GM19025 (cell line): ENCODE results near the gene MYO1E.
"Not testable (repeated sequence)": the region's sequence is repeated elsewhere in the genome, so short reads cannot be mapped to it uniquely, and the experiment has no call there.

ENCODE experiments used
- ATAC-seq: cut with Tn5 transposase; IDR thresholded peaks from one replicate; pipeline ENCODE4 v1.9.1; 2021; ENCODE audit warnings: mild to moderate bottlenecking, low read depth, moderate library complexity; ENCODE audit not compliant: unreplicated experiment

The MYO1E gene

DNA sequence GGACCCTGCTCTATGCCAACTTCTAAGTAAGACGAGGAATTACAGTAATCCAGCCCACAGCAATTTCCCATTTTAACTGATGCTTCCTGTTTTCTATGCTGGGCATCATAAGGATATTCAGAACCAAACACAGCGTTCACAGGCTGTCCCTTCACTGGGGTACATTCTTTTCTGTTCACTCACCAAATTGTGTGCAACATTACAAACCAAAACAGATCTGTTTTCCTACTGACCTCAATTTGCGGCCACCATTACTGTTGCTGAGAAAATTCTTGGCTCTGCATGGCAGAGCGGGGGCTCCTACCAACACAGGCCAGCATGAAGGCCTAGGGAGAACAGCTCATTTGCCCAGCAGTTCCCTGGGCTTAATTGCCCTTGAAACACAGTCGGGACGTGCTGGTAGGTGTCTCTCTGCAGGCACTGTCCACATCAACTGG, 76.5 kb downstream of the MYO1E start:
- ATAC-seq, result no peak

GRCh38 chr15:59295261-59296001, 77.2 kb downstream of the MYO1E start:
- ATAC-seq, result no peak

- ATAC-seq, result no peak
Measured at GRCh38 chr15:59294574-59295260, 78.0 kb downstream of the MYO1E start.

GRCh38 chr15:59292442-59293151, 80.1 kb downstream of the MYO1E start:
- ATAC-seq, result no peak

DNA sequence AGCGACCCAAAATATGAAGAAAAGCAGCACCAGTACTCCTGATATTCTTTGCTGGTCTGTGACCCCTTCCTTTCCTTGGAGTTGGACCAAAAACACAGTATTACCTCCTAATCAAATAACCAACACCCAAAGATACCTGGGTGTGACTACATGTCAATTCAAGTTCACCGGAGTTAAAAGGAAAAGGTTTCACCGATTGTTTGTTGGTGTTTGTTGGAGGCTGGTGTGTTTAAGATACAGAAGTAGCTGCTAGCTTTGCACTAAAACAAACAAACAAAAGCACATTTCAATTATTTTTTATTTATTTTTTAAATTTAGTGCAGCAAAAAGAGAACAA, 81.5 kb downstream of the MYO1E start:
- ATAC-seq, result no peak

DNA sequence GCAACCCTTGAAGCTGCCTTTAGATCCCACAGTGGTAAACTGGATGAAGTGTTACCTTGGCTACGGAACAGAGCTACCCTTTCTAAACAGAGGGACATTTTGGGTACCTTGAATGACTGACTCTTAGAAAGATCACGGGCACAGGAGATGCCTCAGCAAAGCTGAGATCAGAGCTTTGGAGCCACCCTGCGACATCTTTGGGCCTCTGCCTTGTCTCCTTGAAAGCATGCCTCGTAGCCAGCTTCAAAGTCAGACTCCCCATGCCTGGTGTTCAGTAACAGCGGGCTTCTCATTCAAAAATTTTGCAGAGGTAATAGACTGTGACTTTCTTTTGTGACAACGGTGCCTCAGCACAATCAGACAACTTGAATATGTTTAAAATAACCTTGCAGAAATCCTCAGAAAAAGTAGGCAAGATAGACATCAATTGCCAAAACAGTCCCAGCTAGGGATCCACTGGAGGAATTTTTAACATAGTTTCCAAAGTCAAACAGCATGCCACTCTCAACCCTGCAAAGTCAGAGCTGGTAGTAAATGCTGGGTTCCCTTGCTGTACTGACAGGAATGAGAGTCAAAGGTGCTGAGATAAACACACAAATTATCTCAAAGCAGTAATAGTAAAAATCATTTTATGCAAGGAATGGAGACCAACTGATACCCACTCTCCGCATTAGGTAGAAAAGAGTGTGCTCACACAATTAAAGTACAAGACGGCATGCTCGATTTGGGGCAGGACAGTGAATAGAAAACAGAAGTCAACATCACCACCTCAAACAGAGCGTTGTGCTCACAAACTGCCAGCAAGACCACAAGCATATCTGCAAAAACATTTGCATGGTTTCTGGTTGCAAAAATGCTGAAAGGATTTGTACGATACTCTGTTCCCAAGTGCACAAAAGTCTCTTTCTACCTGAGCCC, 82.1 kb downstream of the MYO1E start:
- no peak for ATAC-seq

- ATAC-seq, result no peak
Measured at GRCh38 chr15:59289574-59289973, 83.1 kb downstream of the MYO1E start.

GRCh38 chr15:59283717-59284391, 88.8 kb downstream of the MYO1E start:
- ATAC-seq, result no peak

GRCh38 chr15:59282515-59283337, 89.9 kb downstream of the MYO1E start:
- no peak for ATAC-seq

GRCh38 chr15:59281699-59282098, 91.0 kb downstream of the MYO1E start:
- no peak for ATAC-seq

GRCh38 chr15:59280855-59281254, 91.8 kb downstream of the MYO1E start:
- ATAC-seq, result no peak

- ATAC-seq, result not testable (repeated sequence)
Measured at GRCh38 chr15:59280292-59280691, 92.4 kb downstream of the MYO1E start.

DNA sequence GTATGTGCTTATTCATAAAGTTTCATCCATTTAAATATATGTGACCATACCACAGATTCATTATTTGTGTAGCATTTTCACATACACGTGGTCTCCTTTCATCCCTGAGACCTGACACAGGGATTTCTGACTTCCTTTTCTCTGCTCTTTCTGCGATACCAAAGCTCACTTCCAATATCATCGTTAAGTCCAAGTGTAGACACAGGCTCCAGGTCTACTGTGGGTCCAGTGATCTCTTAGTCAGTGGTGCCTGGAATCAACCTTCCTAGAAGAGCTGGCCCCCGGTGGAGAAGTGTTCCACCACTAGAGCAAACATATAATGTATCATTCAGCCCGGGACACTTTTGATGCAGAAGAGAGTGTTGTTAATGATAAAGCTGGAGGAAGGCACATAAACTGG, 93.6 kb downstream of the MYO1E start:
- no peak for ATAC-seq

- ATAC-seq, result no peak
Measured at GRCh38 chr15:59278120-59278519, 94.6 kb downstream of the MYO1E start.

DNA sequence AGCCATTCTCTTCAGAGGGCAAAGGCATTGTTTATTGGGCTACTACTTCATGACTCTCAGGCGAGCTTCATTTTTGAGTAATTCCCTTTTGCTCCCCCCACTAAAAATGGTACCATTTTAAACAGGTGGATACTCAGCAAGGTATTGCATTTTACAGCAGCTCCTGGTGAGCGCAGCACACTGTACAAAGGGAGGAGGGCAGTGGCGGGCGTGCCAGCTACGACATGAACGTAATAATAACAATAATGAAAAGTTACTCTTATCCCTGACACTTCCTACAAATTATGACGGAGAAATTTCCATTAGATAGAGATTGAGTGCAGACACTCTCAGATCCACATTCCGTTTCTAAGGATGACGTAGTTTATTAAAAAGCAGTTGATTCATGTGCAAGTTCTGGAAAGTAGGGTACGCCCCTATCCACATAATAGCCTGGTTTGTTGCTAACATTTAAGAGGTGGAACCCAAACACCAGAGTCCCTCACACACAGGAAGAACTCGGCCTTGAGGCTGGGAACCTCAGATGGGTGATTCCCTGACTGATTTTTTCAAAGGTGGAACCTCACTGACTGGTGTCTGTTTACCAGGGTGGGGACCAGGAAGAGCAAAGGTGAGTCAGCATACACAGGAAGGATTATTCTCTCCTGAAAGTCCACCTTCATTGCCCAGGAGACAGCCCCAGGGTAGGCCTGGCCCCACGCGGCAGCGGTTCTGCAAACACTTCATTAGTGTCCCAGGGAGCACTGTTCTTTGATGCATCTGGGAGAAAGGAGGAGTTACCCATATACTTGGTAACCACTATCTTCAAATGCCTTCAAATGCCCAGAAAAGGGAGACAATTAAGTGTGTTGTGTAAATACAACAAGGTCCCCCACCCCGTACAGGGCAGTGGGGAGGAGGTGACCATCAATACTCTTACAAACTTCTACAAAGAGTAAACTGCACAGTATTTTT, 96.2 kb downstream of the MYO1E start:
- ATAC-seq, result no peak

GRCh38 chr15:59274126-59274970, 98.3 kb downstream of the MYO1E start:
- ATAC-seq, result no peak

DNA sequence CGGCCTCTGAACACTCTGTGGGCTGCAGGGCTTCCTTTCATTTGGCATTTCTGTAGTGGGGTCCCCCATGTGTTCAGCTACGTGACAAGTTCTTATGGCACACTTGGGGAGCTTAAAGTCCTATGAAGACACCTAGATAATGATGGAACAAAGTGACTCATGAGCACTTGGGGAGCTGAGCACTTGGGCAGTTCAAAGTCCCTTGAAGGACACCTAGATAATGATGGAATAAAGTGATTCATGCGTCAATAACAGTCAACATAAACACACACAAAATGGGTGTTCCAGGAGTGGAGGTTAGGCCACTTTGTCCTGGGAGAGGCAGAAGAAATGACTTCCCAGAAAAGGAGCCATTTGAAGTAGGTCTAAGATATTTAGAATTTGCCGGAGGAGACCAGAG, 99.4 kb downstream of the MYO1E start:
- ATAC-seq, result no peak
